ENCODE measurements around the gene WFS1. TPM values are rescaled to one million over a fixed set of nuclear protein-coding genes. Genes with fewer than 3 reads are reported as not detected.

The WFS1 gene
- total and polyA plus RNA-seq, 2 of the 4 experiments (the other 2 are of a cell fraction), result 9.7 to 42.4 TPM

DNA sequence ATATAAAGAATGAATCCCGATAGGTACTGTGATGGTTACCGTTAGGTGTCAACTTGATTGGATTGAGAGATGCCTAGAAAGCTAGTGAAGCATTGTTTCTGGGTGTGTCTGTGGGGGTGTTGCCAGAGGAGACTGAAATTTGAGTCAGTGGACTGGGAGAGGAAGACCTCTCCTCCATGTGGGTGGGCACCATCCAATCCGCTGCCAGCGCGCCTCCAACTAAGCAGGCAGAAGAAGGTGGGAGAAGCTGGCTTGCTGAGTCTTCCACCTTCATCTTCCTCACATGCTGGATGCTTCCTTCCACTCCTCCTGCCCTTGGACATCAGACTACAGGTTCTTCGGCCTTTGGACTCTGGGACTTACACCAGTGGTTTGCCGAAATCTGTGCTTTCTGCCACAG, 40.1 kb downstream of the WFS1 start:
- no peak overlapping the region for H3K4ac ChIP-seq (ENCODE audit: low read depth, low read length)
- no peak overlapping the region for H3K18ac ChIP-seq (ENCODE audit: low read depth, low read length)
- no peak overlapping the region for H2AFZ ChIP-seq (replicated peaks; ENCODE audit: low read length, poor library complexity)
- H3K4me2 ChIP-seq (ENCODE audit: low read depth, low read length), result no peak overlapping the region
- no peaks in the 10 kb centered on the region; the same call in 1 of the 2 replicates for H3K36me3 ChIP-seq (ENCODE audit: control insufficient read depth, insufficient read depth, low read length)
- TF ChIP-seq MXI1 (IDR thresholded peaks at IDR 0.05; ENCODE audit: borderline replicate concordance, low read depth, low read length) (no peak), CHD1 (IDR thresholded peaks at IDR 0.05; ENCODE audit: low read depth, low read length) (no peak), FOS (IDR thresholded peaks at IDR 0.05; ENCODE audit: low read depth, low read length) (no peak), NFE2L2 (IDR thresholded peaks at IDR 0.05; ENCODE audit: low read depth, low read length) (no peak), RCOR1 (IDR thresholded peaks at IDR 0.05; ENCODE audit: insufficient replicate concordance, low read length) (no peak), POLR2A (IDR thresholded peaks at IDR 0.05; ENCODE audit: low read depth, low read length) (no peak), MAZ (IDR thresholded peaks at IDR 0.05; ENCODE audit: borderline replicate concordance, low read depth, low read length) (no peak), BHLHE40 (IDR thresholded peaks at IDR 0.05; ENCODE audit: low read depth, low read length) (no peak), MAFK (IDR thresholded peaks at IDR 0.05; ENCODE audit: low read depth, low read length) (no peak), CEBPB (IDR thresholded peaks at IDR 0.05; ENCODE audit: low read depth, low read length) (no peak), RFX5 (IDR thresholded peaks at IDR 0.05; ENCODE audit: low read depth, low read length) (no peak), RAD21 (IDR thresholded peaks at IDR 0.05; ENCODE audit: low read length) (no peak)
- TF ChIP-seq, protein P1, sequence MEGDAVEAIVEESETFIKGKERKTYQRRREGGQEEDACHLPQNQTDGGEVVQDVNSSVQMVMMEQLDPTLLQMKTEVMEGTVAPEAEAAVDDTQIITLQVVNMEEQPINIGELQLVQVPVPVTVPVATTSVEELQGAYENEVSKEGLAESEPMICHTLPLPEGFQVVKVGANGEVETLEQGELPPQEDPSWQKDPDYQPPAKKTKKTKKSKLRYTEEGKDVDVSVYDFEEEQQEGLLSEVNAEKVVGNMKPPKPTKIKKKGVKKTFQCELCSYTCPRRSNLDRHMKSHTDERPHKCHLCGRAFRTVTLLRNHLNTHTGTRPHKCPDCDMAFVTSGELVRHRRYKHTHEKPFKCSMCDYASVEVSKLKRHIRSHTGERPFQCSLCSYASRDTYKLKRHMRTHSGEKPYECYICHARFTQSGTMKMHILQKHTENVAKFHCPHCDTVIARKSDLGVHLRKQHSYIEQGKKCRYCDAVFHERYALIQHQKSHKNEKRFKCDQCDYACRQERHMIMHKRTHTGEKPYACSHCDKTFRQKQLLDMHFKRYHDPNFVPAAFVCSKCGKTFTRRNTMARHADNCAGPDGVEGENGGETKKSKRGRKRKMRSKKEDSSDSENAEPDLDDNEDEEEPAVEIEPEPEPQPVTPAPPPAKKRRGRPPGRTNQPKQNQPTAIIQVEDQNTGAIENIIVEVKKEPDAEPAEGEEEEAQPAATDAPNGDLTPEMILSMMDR (conservative IDR thresholded peaks at IDR 0.05; ENCODE audit: low read depth, low read length), result no peak
- TF ChIP-seq, protein P2, sequence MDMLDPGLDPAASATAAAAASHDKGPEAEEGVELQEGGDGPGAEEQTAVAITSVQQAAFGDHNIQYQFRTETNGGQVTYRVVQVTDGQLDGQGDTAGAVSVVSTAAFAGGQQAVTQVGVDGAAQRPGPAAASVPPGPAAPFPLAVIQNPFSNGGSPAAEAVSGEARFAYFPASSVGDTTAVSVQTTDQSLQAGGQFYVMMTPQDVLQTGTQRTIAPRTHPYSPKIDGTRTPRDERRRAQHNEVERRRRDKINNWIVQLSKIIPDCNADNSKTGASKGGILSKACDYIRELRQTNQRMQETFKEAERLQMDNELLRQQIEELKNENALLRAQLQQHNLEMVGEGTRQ (IDR thresholded peaks at IDR 0.05; ENCODE audit: low read depth, low read length), result no peak
- TF ChIP-seq, protein P3, sequence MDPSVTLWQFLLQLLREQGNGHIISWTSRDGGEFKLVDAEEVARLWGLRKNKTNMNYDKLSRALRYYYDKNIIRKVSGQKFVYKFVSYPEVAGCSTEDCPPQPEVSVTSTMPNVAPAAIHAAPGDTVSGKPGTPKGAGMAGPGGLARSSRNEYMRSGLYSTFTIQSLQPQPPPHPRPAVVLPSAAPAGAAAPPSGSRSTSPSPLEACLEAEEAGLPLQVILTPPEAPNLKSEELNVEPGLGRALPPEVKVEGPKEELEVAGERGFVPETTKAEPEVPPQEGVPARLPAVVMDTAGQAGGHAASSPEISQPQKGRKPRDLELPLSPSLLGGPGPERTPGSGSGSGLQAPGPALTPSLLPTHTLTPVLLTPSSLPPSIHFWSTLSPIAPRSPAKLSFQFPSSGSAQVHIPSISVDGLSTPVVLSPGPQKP (IDR thresholded peaks at IDR 0.05; ENCODE audit: borderline replicate concordance, low read depth, low read length), result no peak
- no peaks in the 10 kb centered on the region for H3K79me1 ChIP-seq (ENCODE audit: low read depth in 1 of 2, low read length in 2 of 2)
- CTCF ChIA-PET, result no interaction called here
- WGBS, 2 experiments (ENCODE audit: extremely low coverage in 2 of 2, insufficient read length in 1 of 2), result 88% methylated on average over 2 of the region's 7 CpGs; no CpG with 5 or more reads in 1 of the 2 experiments
- in situ Hi-C loops (cut with MboI; ENCODE audit: low sequenced_read_pairs), result no loop called here
- H3K4me3 ChIP-seq (ENCODE audit: insufficient read depth, low read depth, low read length), result no peak overlapping the region
- intact Hi-C loops (cut with micrococcal nuclease), result no loop called here
- no peak overlapping the region for H2BK120ac ChIP-seq (ENCODE audit: low read depth, low read length)
- POLR2A ChIA-PET (ENCODE audit: unreplicated experiment), result no interaction called here
- no TSS peak for BruUV-seq (replicated peaks)
- no peaks in the 10 kb centered on the region for H3K9me1 ChIP-seq (ENCODE audit: insufficient read depth, low read length)
- no peak overlapping the region for H4K5ac ChIP-seq (ENCODE audit: low read depth, low read length)
- no peak overlapping the region for H3K56ac ChIP-seq (ENCODE audit: extremely low read depth, insufficient read depth, low read length)
- dilution Hi-C loops (cut with HindIII; ENCODE audit: low sequenced_read_pairs, unreplicated experiment), result no loop called here
- no peak overlapping the region for H2AK5ac ChIP-seq (ENCODE audit: low read depth, low read length)
- H3K9me3 ChIP-seq (ENCODE audit: control insufficient read depth, insufficient read depth, low read length), result peaks cover 5% of the 10 kb centered on the region
- no peak overlapping the region for H3K27ac ChIP-seq (ENCODE audit: insufficient read depth, low read length)
- no peaks in the 10 kb centered on the region for H4K20me1 ChIP-seq (ENCODE audit: insufficient read depth, low read length)
- no peak overlapping the region for H2AK9ac ChIP-seq (replicated peaks; ENCODE audit: low read depth, low read length, poor library complexity)
- H2BK15ac ChIP-seq (ENCODE audit: low read depth, low read length), result no peak overlapping the region
- H3K4me1 ChIP-seq (ENCODE audit: control insufficient read depth, insufficient read depth, low read length), result no peaks in the 10 kb centered on the region
- H3K23ac ChIP-seq (ENCODE audit: low read depth, low read length), result no peak overlapping the region
- H2BK20ac ChIP-seq (ENCODE audit: low read depth, low read length), result no peak overlapping the region
- no peak overlapping the region for H2BK5ac ChIP-seq (ENCODE audit: low read depth, low read length, poor library complexity, severe bottlenecking)
- H3K14ac ChIP-seq (replicated peaks; ENCODE audit: low read depth, low read length), result no peak overlapping the region
- ATAC-seq (ENCODE audit: low read depth) (no peak), DNase-seq (no peak)
- peaks cover 31% of the 10 kb centered on the region for H3K27me3 ChIP-seq (ENCODE audit: control insufficient read depth, insufficient read depth, low read length)
- no peak overlapping the region for H4K8ac ChIP-seq (ENCODE audit: low read depth in 2 of 2, low read length in 2 of 2)
- H4K91ac ChIP-seq (ENCODE audit: insufficient read depth, low read depth, low read length), result no peak overlapping the region
- no peak overlapping the region for H3K9ac ChIP-seq (ENCODE audit: low read depth, low read length)

All from IMR-90 (cell line).